Astrocyte (in vitro differentiated cells and primary cell): ENCODE results near the gene ARSI.

ENCODE experiments used
- CTCF ChIP-seq: IDR thresholded peaks from 2 replicates; pipeline ENCODE4 v1.5.1; 2011; ENCODE audit warnings: low read depth, mild to moderate bottlenecking, inconsistent platforms, low read length, moderate library complexity; ENCODE audit not compliant: insufficient read depth
- EZH2 ChIP-seq: IDR thresholded peaks from 2 replicates; pipeline ENCODE4 v1.6.1; 2012; ENCODE audit warnings: mild to moderate bottlenecking, low read length, inconsistent platforms; ENCODE audit not compliant: insufficient read depth

DNA sequence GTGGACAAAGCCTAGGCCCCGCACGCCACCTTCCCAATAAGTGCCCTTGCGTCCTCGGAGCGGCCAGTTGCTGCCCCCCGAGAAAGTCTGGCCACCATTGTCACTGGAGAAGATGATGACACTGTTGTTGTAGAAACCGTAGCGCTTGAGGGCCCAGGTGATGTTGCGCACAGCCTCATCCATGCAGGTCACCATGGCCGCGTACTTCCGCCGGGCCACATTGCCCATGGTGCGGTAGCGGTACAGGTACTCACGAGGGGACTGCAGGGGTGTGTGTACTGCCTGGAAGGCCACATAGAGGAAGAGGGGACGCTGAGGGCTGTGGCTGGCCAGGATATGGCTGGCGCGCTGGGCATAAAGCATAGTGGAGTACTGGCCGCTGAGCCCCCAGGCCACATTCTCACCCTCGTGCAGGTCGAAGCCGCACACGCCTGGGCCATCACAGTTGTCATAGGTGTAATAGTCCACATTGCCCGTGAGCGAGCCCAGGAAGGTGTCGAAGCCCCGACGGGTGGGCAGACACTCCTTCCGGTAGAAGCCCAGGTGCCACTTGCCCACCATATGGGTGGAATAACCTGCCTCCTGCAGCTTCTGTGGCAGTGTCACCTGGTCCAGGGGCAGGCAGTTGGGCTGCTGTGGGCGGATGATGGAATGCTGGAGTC, 4.6 kb downstream of the ARSI start:
- TF ChIP-seq CTCF (no peak), EZH2 (no peak)
